GM18520 (cell line): ENCODE measurements around the gene GDA.
"Not testable (repeated sequence)": the region's sequence is repeated elsewhere in the genome, so short reads cannot be mapped to it uniquely, and the experiment has no call there.

ENCODE experiments used
- ATAC-seq: cut with Tn5 transposase; IDR thresholded peaks from one replicate; pipeline ENCODE4 v1.9.1; 2021; ENCODE audit not compliant: unreplicated experiment

GDA gene

GRCh38 chr9:72204062-72204461, 54.8 kb downstream of the GDA start:
- ATAC-seq = no peak

DNA sequence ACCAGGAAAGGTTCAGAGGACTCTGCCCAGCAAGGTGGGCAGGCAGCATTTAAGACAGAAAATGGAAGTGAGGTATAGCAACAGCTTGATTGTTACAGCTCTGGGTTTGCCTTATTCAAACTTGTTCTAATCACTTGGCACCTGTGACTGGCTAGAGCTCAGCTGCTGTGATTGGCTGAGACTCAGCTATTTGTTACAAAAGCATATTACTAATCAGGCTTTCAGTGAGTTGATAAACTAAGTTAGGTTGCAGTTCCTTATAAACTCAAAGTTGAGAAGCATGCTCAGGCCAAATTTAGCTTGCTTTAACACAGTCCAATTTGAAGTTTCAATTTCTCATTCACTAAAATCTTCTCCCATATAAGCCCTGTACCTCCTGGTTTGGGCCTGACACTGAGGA, 56.3 kb downstream of the GDA start:
- peak; percentile 70 for ATAC-seq

GRCh38 chr9:72207278-72207677, 58.0 kb downstream of the GDA start:
- no peak for ATAC-seq

- ATAC-seq = no peak
Observed at GRCh38 chr9:72210522-72210921, 61.3 kb downstream of the GDA start.

DNA sequence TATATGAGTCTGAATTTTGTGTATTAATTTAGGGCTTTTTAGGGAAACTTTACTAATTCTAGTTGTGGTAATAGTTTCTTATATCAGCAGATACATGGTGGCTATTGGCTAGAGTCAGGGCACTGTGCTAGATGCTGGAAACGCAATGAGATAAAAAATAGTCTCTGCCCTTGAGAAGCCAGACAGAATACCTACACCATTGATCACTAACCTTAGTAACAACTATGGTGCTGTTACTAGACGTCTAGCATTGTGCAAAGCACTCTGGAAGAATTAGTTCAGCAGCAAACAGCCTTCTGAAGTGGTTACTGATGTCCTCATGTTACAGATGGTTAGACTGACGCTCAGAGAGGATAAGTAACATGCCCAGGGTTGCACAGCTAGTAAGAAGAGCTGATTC, 61.8 kb downstream of the GDA start:
- no peak for ATAC-seq

GRCh38 chr9:72213906-72214305, 64.7 kb downstream of the GDA start:
- no peak for ATAC-seq

- ATAC-seq = no peak
Observed at GRCh38 chr9:72217306-72217842, 68.1 kb downstream of the GDA start.

GRCh38 chr9:72220589-72220988, 71.3 kb downstream of the GDA start:
- no peak for ATAC-seq

DNA sequence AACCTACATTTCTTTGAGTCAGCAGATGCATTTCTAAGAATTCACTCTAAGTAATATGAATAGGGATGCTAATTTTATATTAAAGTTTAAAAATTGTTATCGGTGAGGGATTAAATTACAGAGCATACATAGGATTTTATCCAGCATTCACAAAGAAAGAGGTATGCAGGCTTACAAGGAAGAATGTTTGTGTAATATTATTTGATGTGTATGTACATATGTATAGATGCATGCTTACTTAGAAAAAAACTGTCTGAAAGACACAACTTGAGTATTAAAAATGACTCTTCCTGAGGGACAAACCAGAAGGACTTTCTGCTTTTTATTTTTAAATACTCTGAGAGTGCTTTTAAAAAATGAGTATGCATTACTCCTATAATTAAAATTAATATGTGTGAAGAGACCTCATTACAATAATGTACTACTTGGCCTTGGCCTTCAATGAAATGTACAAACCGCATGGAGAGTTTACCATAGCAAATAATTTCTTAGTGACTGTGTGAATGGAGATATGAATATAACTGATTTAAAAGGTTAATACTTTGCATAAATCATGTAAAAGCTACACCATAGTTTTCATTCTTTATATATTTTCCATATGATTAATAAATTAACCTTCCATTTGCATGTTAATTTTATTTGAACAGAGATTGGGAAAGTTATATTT, 77.0 kb downstream of the GDA start:
- no peak for ATAC-seq

GRCh38 chr9:72228282-72228681, 79.0 kb downstream of the GDA start:
- no peak for ATAC-seq

DNA sequence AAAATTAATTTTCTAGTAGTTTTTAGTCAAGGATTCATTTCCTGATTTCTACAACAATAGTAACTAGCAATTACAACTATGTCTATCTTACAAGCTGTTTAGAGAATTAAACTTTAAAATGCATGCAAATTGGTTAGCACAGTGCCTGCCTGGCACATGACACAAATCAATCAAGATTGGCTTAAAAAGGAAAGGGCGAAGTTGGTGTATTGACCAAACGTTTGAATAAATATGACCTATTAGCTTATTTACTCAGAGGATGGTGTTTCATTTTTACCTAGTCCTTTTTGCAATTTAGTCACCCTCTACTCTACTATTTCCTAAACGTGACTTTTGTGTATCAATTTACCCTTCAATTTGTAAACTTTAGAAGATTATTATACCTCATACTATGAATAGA, 83.5 kb downstream of the GDA start:
- ATAC-seq = no peak

GRCh38 chr9:72247549-72247948, 98.3 kb downstream of the GDA start:
- no peak for ATAC-seq

GRCh38 chr9:72251589-72251988, 102.3 kb downstream of the GDA start:
- no peak for ATAC-seq

GRCh38 chr9:72254901-72255545, 105.8 kb downstream of the GDA start:
- no peak for ATAC-seq

- no peak for ATAC-seq
Observed at GRCh38 chr9:72255569-72255968, 106.3 kb downstream of the GDA start.

DNA sequence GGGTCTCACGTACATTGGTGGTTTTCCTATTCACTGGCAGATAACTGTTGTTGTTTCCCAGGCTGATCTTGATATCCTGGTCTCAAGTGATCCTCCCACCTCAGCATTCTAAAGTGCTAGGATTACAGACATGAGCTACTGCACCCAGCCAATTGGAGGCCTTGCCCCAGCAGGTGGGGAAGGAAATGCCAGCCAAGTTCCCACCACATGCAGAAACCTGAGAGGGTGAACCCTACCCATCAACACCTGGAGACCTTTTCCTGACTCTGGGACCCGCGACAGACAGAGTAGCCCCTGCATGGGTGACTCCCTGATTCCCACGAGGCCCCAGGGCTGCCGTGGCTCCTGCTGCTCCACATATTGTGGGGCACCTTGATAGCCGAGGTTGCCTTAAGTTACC, 107.7 kb downstream of the GDA start:
- no peak for ATAC-seq

DNA sequence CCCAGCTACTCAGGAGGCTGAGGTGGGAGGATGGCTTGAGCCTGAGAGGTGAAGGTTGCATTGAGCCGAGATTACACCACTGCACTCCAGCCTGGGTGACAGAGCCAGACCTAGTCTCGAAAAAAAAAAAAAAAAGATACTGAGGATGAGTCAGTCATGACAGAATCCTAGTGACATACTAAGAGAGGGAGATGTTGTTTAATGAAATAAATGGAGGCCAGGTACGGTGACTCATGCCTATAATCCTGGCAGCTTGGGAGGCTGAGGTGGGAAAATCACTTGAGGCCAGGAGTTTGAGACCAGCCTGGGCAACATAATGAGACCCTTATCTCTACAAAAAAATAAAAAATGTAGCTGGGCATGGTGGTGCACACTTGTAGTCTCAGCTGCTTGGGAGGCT, 108.6 kb downstream of the GDA start:
- no peak for ATAC-seq

- no peak for ATAC-seq
Observed at GRCh38 chr9:72262063-72262462, 112.8 kb downstream of the GDA start.

GRCh38 chr9:72263572-72263971, 114.3 kb downstream of the GDA start:
- ATAC-seq = no peak

DNA sequence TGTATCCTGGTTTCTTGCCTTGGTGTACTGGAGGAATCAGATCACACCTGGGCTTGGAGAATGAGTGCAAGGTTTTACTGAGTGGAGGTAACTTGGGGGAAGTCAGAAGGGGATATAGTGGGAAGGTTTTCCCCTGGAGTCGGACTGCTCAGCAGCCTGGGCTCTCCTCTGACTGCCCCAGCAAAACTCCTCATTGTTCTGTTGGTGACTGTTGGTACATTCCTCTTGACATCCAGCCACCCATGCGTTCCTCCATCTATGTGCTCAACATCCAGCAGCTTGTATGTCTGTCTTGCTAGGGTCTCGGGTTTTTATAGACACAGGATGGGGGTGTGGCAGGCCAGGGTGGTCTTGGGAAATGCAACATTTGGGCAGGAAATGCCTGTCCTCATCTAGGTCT, 119.7 kb downstream of the GDA start:
- ATAC-seq = no peak

DNA sequence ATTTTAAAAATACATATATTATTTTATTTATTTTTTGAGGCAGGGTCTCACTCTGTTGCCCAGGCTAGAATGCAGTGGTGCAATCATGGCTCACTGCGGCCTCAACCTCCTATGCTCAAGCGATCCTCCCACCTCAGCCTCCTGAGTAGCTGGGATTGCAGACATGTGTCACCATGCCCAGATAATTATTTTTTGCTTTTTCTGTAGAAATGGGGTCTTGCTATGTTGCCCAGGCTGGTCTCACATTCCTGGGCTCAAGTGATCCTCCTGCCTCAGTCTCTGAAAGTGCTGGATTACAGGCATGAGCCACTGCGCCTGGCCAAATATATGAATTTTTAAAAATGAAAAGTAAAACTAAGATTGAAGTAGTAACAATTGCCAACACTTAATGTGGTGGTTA, 121.1 kb downstream of the GDA start:
- ATAC-seq = not testable (repeated sequence)

DNA sequence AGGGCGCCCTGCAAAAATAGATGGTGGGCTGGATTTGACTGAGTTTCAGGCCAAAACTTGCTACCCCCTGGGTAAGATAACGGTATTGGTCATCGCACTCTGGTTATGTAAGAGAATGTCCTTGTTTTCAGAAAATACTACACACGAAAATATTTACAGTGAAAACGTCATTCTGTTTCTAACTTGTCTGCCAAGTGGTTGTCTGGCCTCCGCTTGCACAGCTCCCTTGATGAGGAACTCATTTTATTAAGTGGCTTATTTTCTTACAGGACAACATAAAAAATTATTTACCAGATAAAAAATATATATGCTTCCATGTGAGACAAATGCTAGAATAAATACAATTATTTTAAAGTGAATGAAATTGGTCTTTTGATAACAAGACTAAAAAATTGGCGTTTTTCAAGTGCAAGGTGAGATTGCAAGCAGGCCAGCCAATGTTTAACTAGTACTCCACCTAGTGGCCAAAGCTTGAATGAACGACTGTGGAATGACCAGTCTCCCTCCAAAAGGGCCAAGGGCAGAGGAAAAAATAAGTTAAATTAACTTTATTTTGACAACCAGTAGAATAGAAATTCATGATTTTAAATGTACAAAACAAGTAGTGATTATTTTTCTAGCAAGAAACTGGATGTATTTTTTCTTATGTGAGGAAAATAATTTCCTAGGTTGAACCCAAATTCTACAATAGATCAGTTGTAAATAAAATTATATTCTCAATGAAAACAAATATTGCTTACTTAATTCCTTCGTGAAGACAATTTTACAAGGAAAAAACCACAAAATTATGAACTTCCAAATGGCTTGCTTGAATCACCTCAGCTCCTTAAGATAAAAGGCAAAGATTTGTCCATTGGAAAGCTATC, 122.6 kb downstream of the GDA start:
- no peak for ATAC-seq
